ENCODE data around the gene PNRC2. TPM values are rescaled to one million over a fixed set of nuclear protein-coding genes. Genes with fewer than 3 reads are reported as not detected.

The PNRC2 gene
- total and polyA plus RNA-seq, 7 donors = 104 to 223 (median 162) TPM

DNA sequence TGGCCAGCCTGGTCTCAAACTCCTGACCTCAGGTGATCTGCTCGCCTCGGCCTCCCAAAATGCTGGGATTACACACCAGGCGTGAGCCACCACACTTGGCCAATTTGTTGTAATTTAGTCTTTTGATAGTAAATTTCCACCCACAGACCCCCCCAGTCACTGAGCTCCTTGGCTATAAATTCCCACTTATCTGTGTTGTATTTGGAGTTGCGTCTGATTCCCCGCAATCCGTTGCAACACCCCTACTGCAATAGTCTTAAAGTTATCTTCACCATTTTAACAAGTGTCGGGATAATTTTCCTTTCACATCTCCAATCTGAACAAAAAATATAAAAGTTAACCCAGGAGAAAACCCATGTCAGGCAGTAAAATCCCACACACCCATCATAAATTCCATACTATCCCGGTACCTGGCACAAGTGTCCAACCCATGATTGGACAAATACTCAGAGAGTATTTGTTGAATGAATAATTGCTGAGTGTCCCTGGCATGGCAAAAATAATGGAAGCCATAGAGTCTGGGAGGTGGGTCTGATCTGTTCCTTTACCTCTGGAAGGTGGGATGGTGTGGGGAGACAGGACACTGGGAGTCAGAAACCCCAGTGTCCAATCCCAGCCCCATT, 37.2 kb upstream of the PNRC2 start:
- no peak for TF ChIP-seq EP300 (IDR thresholded peaks at IDR 0.05)
- TF ChIP-seq POLR2AphosphoS5 (IDR thresholded peaks at IDR 0.05) = no peak
- no peak for TF ChIP-seq POLR2A (IDR thresholded peaks at IDR 0.05)
- TF ChIP-seq, protein P1, sequence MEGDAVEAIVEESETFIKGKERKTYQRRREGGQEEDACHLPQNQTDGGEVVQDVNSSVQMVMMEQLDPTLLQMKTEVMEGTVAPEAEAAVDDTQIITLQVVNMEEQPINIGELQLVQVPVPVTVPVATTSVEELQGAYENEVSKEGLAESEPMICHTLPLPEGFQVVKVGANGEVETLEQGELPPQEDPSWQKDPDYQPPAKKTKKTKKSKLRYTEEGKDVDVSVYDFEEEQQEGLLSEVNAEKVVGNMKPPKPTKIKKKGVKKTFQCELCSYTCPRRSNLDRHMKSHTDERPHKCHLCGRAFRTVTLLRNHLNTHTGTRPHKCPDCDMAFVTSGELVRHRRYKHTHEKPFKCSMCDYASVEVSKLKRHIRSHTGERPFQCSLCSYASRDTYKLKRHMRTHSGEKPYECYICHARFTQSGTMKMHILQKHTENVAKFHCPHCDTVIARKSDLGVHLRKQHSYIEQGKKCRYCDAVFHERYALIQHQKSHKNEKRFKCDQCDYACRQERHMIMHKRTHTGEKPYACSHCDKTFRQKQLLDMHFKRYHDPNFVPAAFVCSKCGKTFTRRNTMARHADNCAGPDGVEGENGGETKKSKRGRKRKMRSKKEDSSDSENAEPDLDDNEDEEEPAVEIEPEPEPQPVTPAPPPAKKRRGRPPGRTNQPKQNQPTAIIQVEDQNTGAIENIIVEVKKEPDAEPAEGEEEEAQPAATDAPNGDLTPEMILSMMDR (IDR thresholded peaks at IDR 0.05) = no peak
- intact Hi-C loops (cut with DNase I) = no loop called here
- WGBS, 2 donors = 27 to 73% methylated on average over 8 of the region's 8 CpGs
- Histone ChIP-seq H3K27ac (no peak overlapping the region), H3K4me3 (no peak overlapping the region), H3K36me3 (no peaks in the 10 kb centered on the region), H3K4me1 (peaks cover 0 to 21% (median 21%) of the 10 kb centered on the region in 4 donors), H3K27me3 (no peaks in the 10 kb centered on the region), H3K9me3 (no peaks in the 10 kb centered on the region)
- no peak for DNase-seq

- Histone ChIP-seq H3K9me3 (no peaks in the 10 kb centered on the region), H3K27me3 (no peaks in the 10 kb centered on the region), H3K27ac (no peak overlapping the region), H3K4me3 (no peak overlapping the region), H3K36me3 (no peaks in the 10 kb centered on the region), H3K4me1 (peaks cover 0 to 21% (median 21%) of the 10 kb centered on the region in 4 donors)
- intact Hi-C loops (cut with DNase I) = no loop called here
- WGBS, 2 donors = 17 to 54% methylated on average over 8 of the region's 8 CpGs
- DNase-seq = no peak
- TF ChIP-seq EP300 (IDR thresholded peaks at IDR 0.05) (no peak), POLR2A (IDR thresholded peaks at IDR 0.05) (no peak), POLR2AphosphoS5 (IDR thresholded peaks at IDR 0.05) (no peak)
- TF ChIP-seq, protein P1 (IDR thresholded peaks at IDR 0.05) = no peak
Observed at GRCh38 chr1:23923592-23924499, 35.8 kb upstream of the PNRC2 start.

- Histone ChIP-seq H3K4me3 (no peak overlapping the region), H3K9me3 (no peaks in the 10 kb centered on the region), H3K36me3 (no peaks in the 10 kb centered on the region), H3K4me1 (peaks cover 0 to 17% (median 16%) of the 10 kb centered on the region in 4 donors), H3K27ac (no peak overlapping the region), H3K27me3 (no peaks in the 10 kb centered on the region)
- DNase-seq = no peak
- WGBS, 2 donors = 94% methylated on average over 11 of the region's 11 CpGs
- TF ChIP-seq POLR2A (IDR thresholded peaks at IDR 0.05) = no peak
- intact Hi-C loops (cut with DNase I) = no loop called here
Observed at GRCh38 chr1:23924601-23925000, 35.0 kb upstream of the PNRC2 start.

DNA sequence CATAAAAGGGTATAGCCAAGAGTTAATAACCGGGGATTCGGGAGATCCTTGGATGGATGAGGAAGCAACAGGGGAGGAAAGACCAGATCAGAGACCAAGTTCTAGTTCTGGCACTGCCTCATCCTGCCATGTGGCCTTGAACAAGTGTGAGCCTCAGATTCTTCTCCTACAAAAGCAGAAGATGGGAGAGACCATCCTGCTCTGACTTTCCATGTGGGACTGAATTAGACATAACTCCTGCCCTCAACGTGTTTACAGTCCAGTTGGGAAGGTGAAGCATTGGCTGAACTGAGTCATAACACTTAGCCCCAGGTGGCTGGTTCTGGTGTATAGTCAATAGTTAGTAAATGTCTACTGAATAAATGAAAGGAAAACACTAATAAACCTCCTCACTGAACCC, 34.3 kb upstream of the PNRC2 start:
- Histone ChIP-seq H3K9me3 (no peaks in the 10 kb centered on the region), H3K4me1 (peaks cover 0 to 11% (median 9%) of the 10 kb centered on the region in 4 donors), H3K27ac (no peak overlapping the region), H3K4me3 (no peak overlapping the region), H3K36me3 (no peaks in the 10 kb centered on the region), H3K27me3 (no peaks in the 10 kb centered on the region)
- intact Hi-C loops (cut with DNase I) = no loop called here
- TF ChIP-seq POLR2A (IDR thresholded peaks at IDR 0.05) = no peak
- no peak for TF ChIP-seq POLR2AphosphoS5 (IDR thresholded peaks at IDR 0.05)
- TF ChIP-seq EP300 (IDR thresholded peaks at IDR 0.05) = no peak
- TF ChIP-seq, protein P1 (IDR thresholded peaks at IDR 0.05) = no peak
- no peak for DNase-seq
- 87 to 89% methylated on average over 3 of the region's 3 CpGs for WGBS, 2 donors

DNA sequence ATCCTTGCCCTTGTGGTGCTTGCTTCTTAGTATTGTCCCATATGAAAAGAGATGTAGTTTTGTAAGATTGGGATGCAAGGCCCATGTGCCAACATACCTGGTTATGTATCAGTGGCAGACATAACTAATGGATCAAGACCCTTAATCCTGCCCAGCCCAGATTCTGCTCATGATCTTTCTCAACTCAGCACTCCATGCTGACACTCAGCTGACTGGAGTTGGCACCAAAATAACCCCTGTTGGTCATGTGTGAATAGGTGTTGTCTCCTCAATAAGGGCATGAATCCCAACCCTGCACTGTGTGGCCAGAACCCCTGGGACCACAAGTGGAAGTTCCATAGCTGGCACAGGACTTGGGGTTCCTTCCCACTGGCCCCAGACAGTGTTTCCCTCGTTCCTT, 32.5 kb upstream of the PNRC2 start:
- Histone ChIP-seq H3K9me3 (no peaks in the 10 kb centered on the region), H3K36me3 (no peaks in the 10 kb centered on the region), H3K27ac (no peak overlapping the region), H3K4me1 (peaks cover 0 to 14% (median 12%) of the 10 kb centered on the region in 4 donors), H3K27me3 (no peaks in the 10 kb centered on the region), H3K4me3 (no peak overlapping the region)
- intact Hi-C loops (cut with DNase I) = no loop called here
- TF ChIP-seq POLR2A (IDR thresholded peaks at IDR 0.05) (no peak), POLR2AphosphoS5 (IDR thresholded peaks at IDR 0.05) (no peak), EP300 (IDR thresholded peaks at IDR 0.05) (no peak)
- TF ChIP-seq, protein P1 (IDR thresholded peaks at IDR 0.05) = no peak
- DNase-seq = no peak
- 78 to 89% methylated on average over 1 of the region's 1 CpG for WGBS, 2 donors

Data from sigmoid colon (tissue), 7 donors.